ENCODE measurements around the gene VIT.

Gene VIT

GRCh38 chr2:36753706-36754221 is 57.3 kb downstream of the VIT start:
- no peak overlapping the region for H3K9ac ChIP-seq (ENCODE audit: low read length)
- H3K27me3 ChIP-seq (ENCODE audit: low read length) = no peaks in the 10 kb centered on the region
- H3K9me2 ChIP-seq (replicated peaks; ENCODE audit: insufficient read depth, low read length) = no peaks in the 10 kb centered on the region
- H2AFZ ChIP-seq (ENCODE audit: low read depth, low read length, severe bottlenecking) = no peak overlapping the region
- no peak overlapping the region for H3K4me2 ChIP-seq (ENCODE audit: low read depth, low read length, poor library complexity, severe bottlenecking)
- H3K27ac ChIP-seq (ENCODE audit: low read depth, low read length) = no peak overlapping the region
- no peaks in the 10 kb centered on the region for H4K20me1 ChIP-seq (ENCODE audit: low read depth, low read length)
- H3K4me3 ChIP-seq (ENCODE audit: insufficient read depth, low read length, poor library complexity, severe bottlenecking) = no peak overlapping the region
- no peaks in the 10 kb centered on the region for H3K36me3 ChIP-seq (ENCODE audit: low read length)
- no peaks in the 10 kb centered on the region for H3K79me2 ChIP-seq (ENCODE audit: insufficient read depth, low read length)
- no peak for TF ChIP-seq CTCF (IDR thresholded peaks at IDR 0.05; ENCODE audit: insufficient read depth, low read length, poor library complexity, severe bottlenecking)
- no peak for TF ChIP-seq EZH2phosphoT487 (conservative IDR thresholded peaks at IDR 0.05; ENCODE audit: low read length)
- H3F3A ChIP-seq (ENCODE audit: insufficient read depth) = no peaks in the 10 kb centered on the region
- H3K9me3 ChIP-seq (ENCODE audit: insufficient read depth, low read length) = no peaks in the 10 kb centered on the region

GRCh38 chr2:36754578-36754977 is 58.1 kb downstream of the VIT start:
- H3K9me2 ChIP-seq (replicated peaks; ENCODE audit: insufficient read depth, low read length) = no peaks in the 10 kb centered on the region
- no peak for TF ChIP-seq EZH2phosphoT487 (conservative IDR thresholded peaks at IDR 0.05; ENCODE audit: low read length)
- TF ChIP-seq CTCF (IDR thresholded peaks at IDR 0.05; ENCODE audit: insufficient read depth, low read length, poor library complexity, severe bottlenecking) = no peak
- no peaks in the 10 kb centered on the region for H3K79me2 ChIP-seq (ENCODE audit: insufficient read depth, low read length)
- no peak overlapping the region for H2AFZ ChIP-seq (ENCODE audit: low read depth, low read length, severe bottlenecking)
- no peaks in the 10 kb centered on the region for H3K9me3 ChIP-seq (ENCODE audit: insufficient read depth, low read length)
- H3K27me3 ChIP-seq (ENCODE audit: low read length) = no peaks in the 10 kb centered on the region
- no peaks in the 10 kb centered on the region for H3F3A ChIP-seq (ENCODE audit: insufficient read depth)
- no peaks in the 10 kb centered on the region for H3K36me3 ChIP-seq (ENCODE audit: low read length)
- H4K20me1 ChIP-seq (ENCODE audit: low read depth, low read length) = no peaks in the 10 kb centered on the region
- H3K9ac ChIP-seq (ENCODE audit: low read length) = no peak overlapping the region
- H3K27ac ChIP-seq (ENCODE audit: low read depth, low read length) = no peak overlapping the region
- no peak overlapping the region for H3K4me2 ChIP-seq (ENCODE audit: low read depth, low read length, poor library complexity, severe bottlenecking)
- H3K4me3 ChIP-seq (ENCODE audit: insufficient read depth, low read length, poor library complexity, severe bottlenecking) = no peak overlapping the region

- Histone ChIP-seq H3K9me3 (ENCODE audit: insufficient read depth, low read length) (no peaks in the 10 kb centered on the region), H3K27me3 (ENCODE audit: low read length) (no peaks in the 10 kb centered on the region), H3K4me3 (ENCODE audit: insufficient read depth, low read length, poor library complexity, severe bottlenecking) (no peak overlapping the region), H3F3A (ENCODE audit: insufficient read depth) (no peaks in the 10 kb centered on the region), H4K20me1 (ENCODE audit: low read depth, low read length) (no peaks in the 10 kb centered on the region), H3K27ac (ENCODE audit: low read depth, low read length) (no peak overlapping the region), H3K9me2 (replicated peaks; ENCODE audit: insufficient read depth, low read length) (no peaks in the 10 kb centered on the region), H3K4me2 (ENCODE audit: low read depth, low read length, poor library complexity, severe bottlenecking) (no peak overlapping the region), H3K9ac (ENCODE audit: low read length) (no peak overlapping the region), H3K36me3 (ENCODE audit: low read length) (no peaks in the 10 kb centered on the region), H3K79me2 (ENCODE audit: insufficient read depth, low read length) (no peaks in the 10 kb centered on the region), H2AFZ (ENCODE audit: low read depth, low read length, severe bottlenecking) (no peak overlapping the region)
- TF ChIP-seq CTCF (IDR thresholded peaks at IDR 0.05; ENCODE audit: insufficient read depth, low read length, poor library complexity, severe bottlenecking) = no peak
- TF ChIP-seq EZH2phosphoT487 (conservative IDR thresholded peaks at IDR 0.05; ENCODE audit: low read length) = no peak
Observed at GRCh38 chr2:36756438-36756837, 59.9 kb downstream of the VIT start.

All from SU-DHL-6 (cell line).